ENCODE results near the gene HTT. TPM values are rescaled to one million over a fixed set of nuclear protein-coding genes. Genes with fewer than 3 reads are reported as not detected.
"Not testable (repeated sequence)": the region's sequence is repeated elsewhere in the genome, so short reads cannot be mapped to it uniquely, and the experiment has no call there.

The HTT gene
- total RNA-seq, 1 donor from 2014 or later, result 20.0 TPM

DNA sequence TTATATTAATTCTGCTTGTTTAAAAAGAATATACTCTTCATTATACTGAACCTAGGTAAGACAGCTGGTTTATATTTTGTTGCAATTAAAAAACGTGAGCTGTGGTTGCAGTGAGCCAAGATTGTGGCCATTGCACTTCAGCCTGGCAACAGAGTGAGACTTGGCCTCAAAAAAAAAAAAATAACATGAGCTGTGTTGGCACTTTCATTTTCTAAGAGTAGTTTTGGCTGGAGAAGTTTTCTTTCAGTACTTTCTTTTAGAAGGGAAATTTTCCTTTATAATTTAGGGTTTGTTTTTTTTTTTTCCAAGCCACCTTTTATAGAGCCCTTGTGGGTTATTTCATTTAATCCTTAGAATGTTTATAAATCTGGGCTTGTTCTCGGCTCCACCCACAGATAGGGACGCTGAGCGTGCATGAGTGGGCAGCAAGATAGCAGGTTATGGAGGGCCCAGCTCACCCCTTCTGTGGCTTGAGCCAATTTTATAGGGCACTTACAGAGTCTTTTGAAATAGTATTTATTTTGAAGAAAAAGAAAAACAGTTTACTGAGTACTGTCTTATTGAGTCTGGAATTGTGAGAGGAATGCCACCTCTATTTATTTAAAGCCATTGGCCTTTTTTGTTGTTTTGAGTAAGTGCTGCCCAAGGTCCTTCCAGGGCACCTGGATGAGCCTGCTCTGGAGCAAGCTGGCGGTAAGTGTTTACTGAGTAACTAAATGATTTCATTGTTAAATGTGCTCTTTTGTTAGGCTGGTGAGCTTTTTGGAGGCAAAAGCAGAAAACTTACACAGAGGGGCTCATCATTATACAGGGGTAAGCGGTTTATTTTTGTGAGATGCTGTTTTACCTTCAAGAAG lies 60.9 kb downstream of the HTT start:
- TF ChIP-seq, protein P1, sequence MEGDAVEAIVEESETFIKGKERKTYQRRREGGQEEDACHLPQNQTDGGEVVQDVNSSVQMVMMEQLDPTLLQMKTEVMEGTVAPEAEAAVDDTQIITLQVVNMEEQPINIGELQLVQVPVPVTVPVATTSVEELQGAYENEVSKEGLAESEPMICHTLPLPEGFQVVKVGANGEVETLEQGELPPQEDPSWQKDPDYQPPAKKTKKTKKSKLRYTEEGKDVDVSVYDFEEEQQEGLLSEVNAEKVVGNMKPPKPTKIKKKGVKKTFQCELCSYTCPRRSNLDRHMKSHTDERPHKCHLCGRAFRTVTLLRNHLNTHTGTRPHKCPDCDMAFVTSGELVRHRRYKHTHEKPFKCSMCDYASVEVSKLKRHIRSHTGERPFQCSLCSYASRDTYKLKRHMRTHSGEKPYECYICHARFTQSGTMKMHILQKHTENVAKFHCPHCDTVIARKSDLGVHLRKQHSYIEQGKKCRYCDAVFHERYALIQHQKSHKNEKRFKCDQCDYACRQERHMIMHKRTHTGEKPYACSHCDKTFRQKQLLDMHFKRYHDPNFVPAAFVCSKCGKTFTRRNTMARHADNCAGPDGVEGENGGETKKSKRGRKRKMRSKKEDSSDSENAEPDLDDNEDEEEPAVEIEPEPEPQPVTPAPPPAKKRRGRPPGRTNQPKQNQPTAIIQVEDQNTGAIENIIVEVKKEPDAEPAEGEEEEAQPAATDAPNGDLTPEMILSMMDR (IDR thresholded peaks at IDR 0.05; ENCODE audit: borderline replicate concordance), result no peak
- H3K4me3 ChIP-seq, result no peak overlapping the region
- no peaks in the 10 kb centered on the region for H3K9me3 ChIP-seq (replicated peaks)
- no peaks in the 10 kb centered on the region for H3K27me3 ChIP-seq (ENCODE audit: low read depth)
- H3K4me1 ChIP-seq, result no peaks in the 10 kb centered on the region
- H3K36me3 ChIP-seq, result peaks cover 87% of the 10 kb centered on the region
- H3K27ac ChIP-seq (replicated peaks), result no peak overlapping the region
- DNase-seq, result no peak
- intact Hi-C loops (cut with micrococcal nuclease), result no loop called here

DNA sequence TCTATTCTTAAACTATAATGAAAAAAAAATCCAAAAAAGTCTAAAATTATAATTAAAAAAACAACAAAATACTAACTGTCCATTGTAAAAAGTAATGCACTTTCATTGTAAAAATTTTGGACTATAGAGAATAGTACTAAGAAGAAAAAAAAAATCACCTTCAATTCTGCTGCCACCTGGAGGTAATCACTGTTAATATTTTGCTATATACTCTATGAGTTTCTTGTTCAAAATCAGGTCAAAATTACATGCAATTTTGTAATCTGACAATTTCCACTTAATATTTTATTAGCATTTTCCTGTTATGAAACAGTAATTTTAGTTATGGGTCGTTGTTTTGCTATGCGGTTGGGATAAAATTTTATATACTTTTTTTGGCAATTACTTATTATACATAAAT lies 62.0 kb downstream of the HTT start:
- intact Hi-C loops (cut with micrococcal nuclease), result no loop called here
- H3K36me3 ChIP-seq, result peaks cover 87% of the 10 kb centered on the region
- H3K4me3 ChIP-seq, result no peak overlapping the region
- H3K4me1 ChIP-seq, result no peaks in the 10 kb centered on the region
- no peaks in the 10 kb centered on the region for H3K9me3 ChIP-seq (replicated peaks)
- TF ChIP-seq, protein P1 (IDR thresholded peaks at IDR 0.05; ENCODE audit: borderline replicate concordance), result peak; percentile 49
- H3K27me3 ChIP-seq (ENCODE audit: low read depth), result no peaks in the 10 kb centered on the region
- H3K27ac ChIP-seq (replicated peaks), result no peak overlapping the region
- DNase-seq, result no peak

DNA sequence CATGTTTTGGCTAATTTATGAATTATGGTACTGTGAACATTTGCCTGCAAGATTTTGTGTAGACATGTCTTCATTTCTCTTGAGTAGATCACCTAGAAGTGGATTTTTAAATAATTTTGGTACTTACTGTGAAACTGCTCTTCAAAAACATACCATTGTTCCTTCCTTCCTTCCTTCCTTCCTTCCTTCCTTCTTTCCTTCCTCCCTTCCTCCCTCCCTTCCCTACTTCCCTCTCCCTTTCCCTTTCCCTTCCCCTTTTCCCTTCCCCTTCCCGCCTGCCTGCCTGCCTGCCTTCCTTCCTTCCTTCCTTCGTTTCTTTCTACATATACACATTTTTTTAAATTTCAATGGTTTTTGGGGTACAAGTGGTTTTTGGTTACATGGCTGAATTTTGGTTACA lies 63.4 kb downstream of the HTT start:
- no peak for DNase-seq
- TF ChIP-seq, protein P1 (IDR thresholded peaks at IDR 0.05; ENCODE audit: borderline replicate concordance), result no peak
- no peak overlapping the region for H3K4me3 ChIP-seq
- H3K9me3 ChIP-seq (replicated peaks), result no peaks in the 10 kb centered on the region
- H3K36me3 ChIP-seq, result peaks cover 87% of the 10 kb centered on the region
- no peaks in the 10 kb centered on the region for H3K27me3 ChIP-seq (ENCODE audit: low read depth)
- no peaks in the 10 kb centered on the region for H3K4me1 ChIP-seq
- intact Hi-C loops (cut with micrococcal nuclease), result no loop called here
- H3K27ac ChIP-seq (replicated peaks), result no peak overlapping the region

DNA sequence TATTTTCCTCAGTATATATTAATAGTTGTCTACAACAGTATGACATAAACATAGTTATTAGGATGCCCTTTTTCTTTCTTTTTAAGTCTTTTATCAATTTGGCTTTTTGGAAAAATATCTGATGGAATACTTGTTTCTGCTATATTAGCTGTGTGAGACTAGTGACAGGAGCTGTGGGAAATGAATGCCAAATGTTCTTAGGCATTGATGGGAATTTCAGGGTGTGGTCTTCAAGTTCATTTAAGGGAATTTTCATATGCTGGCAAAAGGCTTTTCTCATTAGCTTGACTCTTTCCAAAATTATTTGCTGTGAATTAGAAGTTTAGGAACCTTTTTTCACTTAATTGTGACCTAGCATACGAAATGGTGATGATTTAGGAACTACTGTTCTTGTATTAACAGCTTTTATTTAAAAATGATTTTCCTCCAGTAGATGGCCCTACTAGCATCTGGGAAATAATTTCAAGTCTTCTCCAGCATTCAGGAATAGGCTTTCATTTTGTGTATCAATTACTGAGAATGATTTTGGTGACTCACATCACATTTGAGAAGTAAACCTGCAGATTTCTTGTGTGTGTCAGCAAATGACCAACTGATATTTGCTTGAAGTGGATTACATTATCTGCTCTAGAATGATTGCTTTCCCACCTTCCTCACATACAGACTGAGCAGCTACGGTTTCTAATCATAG lies 70.9 kb downstream of the HTT start:
- no peak overlapping the region for H3K4me3 ChIP-seq
- H3K4me1 ChIP-seq, result no peaks in the 10 kb centered on the region
- peaks cover 88% of the 10 kb centered on the region for H3K36me3 ChIP-seq
- no peak for DNase-seq
- TF ChIP-seq, protein P1 (IDR thresholded peaks at IDR 0.05; ENCODE audit: borderline replicate concordance), result peak; percentile 27
- intact Hi-C loops (cut with micrococcal nuclease), result no loop called here
- no peaks in the 10 kb centered on the region for H3K9me3 ChIP-seq (replicated peaks)
- no peaks in the 10 kb centered on the region for H3K27me3 ChIP-seq (ENCODE audit: low read depth)
- H3K27ac ChIP-seq (replicated peaks), result no peak overlapping the region

DNA sequence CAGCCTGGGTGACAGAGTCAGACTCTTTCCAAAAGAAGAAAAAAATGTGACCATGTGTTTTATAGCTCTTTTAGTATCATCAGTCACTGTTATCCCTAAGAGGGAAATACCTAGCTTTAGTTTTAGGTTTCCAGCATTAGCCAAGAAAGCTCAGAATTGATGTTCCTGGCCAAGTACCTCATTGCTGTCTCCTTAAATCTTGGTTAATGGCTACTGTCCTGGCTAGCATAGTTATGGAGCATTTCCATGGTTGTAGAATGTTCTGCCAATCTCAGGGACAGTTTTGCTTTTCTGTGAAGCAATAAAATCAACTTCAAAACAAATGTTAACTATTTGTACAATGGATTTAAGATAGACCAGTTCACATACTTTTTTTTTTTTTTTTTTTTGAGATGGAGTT lies 74.4 kb downstream of the HTT start:
- TF ChIP-seq, protein P1 (IDR thresholded peaks at IDR 0.05; ENCODE audit: borderline replicate concordance), result no peak
- H3K36me3 ChIP-seq, result peaks cover 86% of the 10 kb centered on the region
- no peak for DNase-seq
- intact Hi-C loops (cut with micrococcal nuclease), result no loop called here
- no peaks in the 10 kb centered on the region for H3K4me1 ChIP-seq
- H3K27ac ChIP-seq (replicated peaks), result no peak overlapping the region
- H3K27me3 ChIP-seq (ENCODE audit: low read depth), result no peaks in the 10 kb centered on the region
- no peaks in the 10 kb centered on the region for H3K9me3 ChIP-seq (replicated peaks)
- no peak overlapping the region for H3K4me3 ChIP-seq

DNA sequence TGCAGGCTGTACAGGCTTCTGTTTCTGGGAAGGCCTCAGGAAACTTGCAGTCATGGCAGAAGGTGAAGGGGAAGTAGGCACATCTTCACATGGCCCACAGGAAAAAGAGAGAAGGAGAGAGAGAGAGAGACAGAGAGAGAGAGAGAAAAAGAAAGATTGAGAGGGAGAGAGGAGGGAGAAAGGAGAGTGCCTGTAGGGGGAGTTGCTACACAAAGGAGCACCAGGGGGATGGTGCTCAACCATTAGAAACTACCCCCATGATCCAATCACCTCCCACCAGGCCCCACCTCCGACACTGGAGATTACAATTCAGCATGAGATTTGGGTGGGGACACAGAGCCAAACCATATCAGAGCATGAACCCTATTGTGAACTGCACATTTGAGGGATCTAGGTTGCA lies 76.8 kb downstream of the HTT start:
- H3K9me3 ChIP-seq (replicated peaks); H3K27ac ChIP-seq (replicated peaks); H3K27me3 ChIP-seq (ENCODE audit: low read depth); intact Hi-C loops (cut with micrococcal nuclease); H3K4me1 ChIP-seq; H3K4me3 ChIP-seq; DNase-seq: not testable (repeated sequence)
- peaks cover 92% of the 10 kb centered on the region for H3K36me3 ChIP-seq
